NT2/D1 (cell line): Measurements from ENCODE around the gene PERCC1.

Experiments
- YY1 ChIP-seq: IDR thresholded peaks from 2 replicates; pipeline ENCODE4 v1.6.1; 2011; ENCODE audit not compliant: insufficient read length, insufficient read depth
- ZNF274 ChIP-seq: IDR thresholded peaks from 2 replicates; pipeline ENCODE4 v1.6.1; 2011; ENCODE audit warnings: mild to moderate bottlenecking, low read depth, low read length

DNA sequence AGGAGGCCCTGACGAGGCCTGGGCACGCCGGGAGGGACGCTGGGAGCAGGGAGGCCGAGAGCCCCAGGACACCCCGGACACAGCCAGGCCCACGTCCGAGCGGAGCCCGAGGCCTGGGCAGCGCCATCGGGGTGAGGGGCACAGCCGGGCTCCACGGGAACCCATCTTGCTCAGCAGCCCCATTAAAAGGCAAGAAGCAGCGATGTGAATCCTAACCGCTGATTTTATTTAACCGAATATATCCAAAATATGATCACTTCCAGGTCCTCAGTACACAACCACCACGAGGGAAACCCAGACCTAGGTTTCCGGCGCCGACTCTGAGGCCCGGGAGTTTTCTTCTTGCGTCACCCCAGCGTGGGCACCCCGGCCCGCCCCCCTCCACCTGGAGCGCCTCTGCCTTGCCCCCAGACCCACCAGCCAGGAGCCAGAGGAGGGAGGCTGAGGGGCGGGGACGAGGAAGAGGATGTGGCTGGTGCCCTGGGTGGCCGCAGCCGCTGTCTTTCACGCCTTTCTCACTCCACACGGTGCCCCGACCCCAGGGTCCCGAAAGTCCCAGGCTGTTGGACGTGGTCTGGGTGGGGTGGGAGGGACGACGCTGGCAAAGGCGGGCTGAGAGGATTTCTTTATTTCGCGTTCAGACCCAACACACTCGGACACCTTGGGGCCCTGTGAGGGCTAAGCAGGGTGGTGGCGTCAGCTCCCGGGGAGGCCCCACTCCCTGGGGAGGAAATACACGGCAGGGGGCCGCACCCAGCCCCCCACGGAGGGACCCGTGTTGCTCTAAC lies 14.0 kb downstream of the PERCC1 start:
- no peak for TF ChIP-seq YY1
- TF ChIP-seq ZNF274, result no peak
